B cell (primary cell): ENCODE results near the gene M1AP. TPM values are rescaled to one million over a fixed set of nuclear protein-coding genes. Genes with fewer than 3 reads are reported as not detected.

Source experiments
- ATAC-seq: fragments of 200-7000 bp; cut with Tn5 transposase; one replicate; pipeline ENCODE4 v1.10.0; 2021; ENCODE audit warnings: low read depth, mild to moderate bottlenecking, moderate number of reproducible peaks, moderate library complexity
- CTCF ChIA-PET: fragments of 350-600 bp; sonication (Branson Sonifier 250); formaldehyde crosslinking; loops from one replicate; lab custom pipeline; 2021; ENCODE audit warnings: antibody characterized with exemption, inconsistent platforms; lab: Charles Lee
- POLR2A ChIA-PET: fragments of 350-600 bp; sonication (Branson Sonifier 250); formaldehyde crosslinking; loops from one replicate; lab custom pipeline; 2021; ENCODE audit warnings: antibody characterized with exemption; lab: Charles Lee
- DNase-seq: peaks from one replicate; pipeline ENCODE4 v3.0.0; 2013
- H2AFZ ChIP-seq: 2 replicates; pipeline ENCODE4 v1.6.1; 2012; ENCODE audit warnings: mild to moderate bottlenecking, low read depth, low read length; ENCODE audit not compliant: insufficient read depth, poor library complexity, severe bottlenecking
- H3K27ac ChIP-seq, 2 donors: 1 replicate in 1 of 2; 2 replicates in 1 of 2; pipeline ENCODE4 v1.5.1; 2012 to 2013; ENCODE audit warnings: low read length in 2 of 2, mild to moderate bottlenecking in 2 of 2, moderate library complexity in 1 of 2
- H3K27me3 ChIP-seq, 4 experiments: fragments of 200-600 bp in 1 of 4; sonication (generic) in 1 of 4; replicated peaks in 1 of 4; 1 replicate in 2 of 4; 2 replicates in 2 of 4; pipeline versions ENCODE4 v1.6.1 to v1.7.0; 2013 to 2016; ENCODE audit warnings: low read length in 3 of 4, mild to moderate bottlenecking in 2 of 4, mixed read lengths in 1 of 4, moderate library complexity in 1 of 4; ENCODE audit not compliant: insufficient read depth in 4 of 4, control insufficient read depth in 3 of 4; ENCODE audit errors: control extremely low read depth in 1 of 4
- H3K36me3 ChIP-seq, 2 experiments: replicated peaks in 1 of 2; 1 replicate in 1 of 2; 2 replicates in 1 of 2; pipeline versions ENCODE4 v1.6.1 to v1.7.1; 2013; ENCODE audit warnings: low read length in 1 of 2; ENCODE audit not compliant: insufficient read depth in 2 of 2, control insufficient read depth in 1 of 2; ENCODE audit errors: control extremely low read depth in 1 of 2, extremely low read depth in 1 of 2
- H3K4me1 ChIP-seq, 2 donors: fragments of 200-600 bp in 1 of 2; sonication (generic) in 1 of 2; 1 replicate in 1 of 2; 2 replicates in 1 of 2; pipeline versions ENCODE4 v1.5.1 to v1.6.1; 2013 to 2017; ENCODE audit warnings: low read length in 2 of 2; ENCODE audit not compliant: control insufficient read depth in 2 of 2, insufficient read depth in 2 of 2
- H3K4me2 ChIP-seq: replicated peaks from 2 replicates; pipeline ENCODE3; 2012; ENCODE audit warnings: mild to moderate bottlenecking, low read depth, low read length; ENCODE audit not compliant: poor library complexity, severe bottlenecking
- H3K4me3 ChIP-seq, 5 experiments: fragments of 200-600 bp in 1 of 5; sonication (generic) in 1 of 5; 1 replicate in 3 of 5; 2 replicates in 2 of 5; pipeline versions ENCODE4 v1.5.1 to v1.7.0; 2011 to 2016; ENCODE audit warnings: low read length in 4 of 5, mild to moderate bottlenecking in 4 of 5, low read depth in 2 of 5, control low read depth in 1 of 5, moderate library complexity in 1 of 5; ENCODE audit not compliant: insufficient read depth in 1 of 5; ENCODE audit errors: control extremely low read depth in 1 of 5, extremely low read depth in 1 of 5
- H3K79me2 ChIP-seq: fragments of 200-600 bp; sonication (generic); one replicate; pipeline ENCODE4 v1.6.0; 2016; ENCODE audit warnings: low read length; ENCODE audit not compliant: control insufficient read depth, insufficient read depth
- H3K9ac ChIP-seq: fragments of 200-600 bp; sonication (generic); 2 replicates; pipeline ENCODE4 v1.6.1; 2017; ENCODE audit warnings: mild to moderate bottlenecking, low read length, moderate library complexity
- H3K9me3 ChIP-seq, 3 donors: one replicate each; pipeline versions ENCODE4 v1.6.1 to v1.7.1; 2013; ENCODE audit warnings: low read length in 2 of 3; ENCODE audit not compliant: control insufficient read depth in 2 of 3, insufficient read depth in 1 of 3; ENCODE audit errors: control extremely low read depth in 1 of 3
- H4K20me1 ChIP-seq: 2 replicates; pipeline ENCODE4 v1.6.0; 2012; ENCODE audit warnings: mild to moderate bottlenecking, low read length; ENCODE audit not compliant: insufficient read depth, control insufficient read depth, poor library complexity, severe bottlenecking
- H3K27ac Mint-ChIP-seq: one replicate; pipeline ENCODE4 v1.8.0; 2021; ENCODE audit warnings: mixed read lengths
- H3K27me3 Mint-ChIP-seq: one replicate; pipeline ENCODE4 v1.8.0; 2021; ENCODE audit warnings: mixed read lengths
- H3K4me1 Mint-ChIP-seq: one replicate; pipeline ENCODE4 v1.8.0; 2021; ENCODE audit warnings: mixed read lengths
- H3K4me3 Mint-ChIP-seq: one replicate; pipeline ENCODE4 v1.8.0; 2021; ENCODE audit warnings: mixed read lengths
- H3K9me3 Mint-ChIP-seq: one replicate; pipeline ENCODE4 v1.8.0; 2022; ENCODE audit warnings: mixed read lengths; ENCODE audit not compliant: insufficient read depth
- EZH2 ChIP-seq: IDR thresholded peaks from 2 replicates; pipeline ENCODE4 v1.6.1; 2012; ENCODE audit warnings: borderline replicate concordance, low read depth, mild to moderate bottlenecking, moderate library complexity, low read length; ENCODE audit not compliant: insufficient read depth, poor library complexity, severe bottlenecking
- WGBS: methylation state at CpG from one replicate; pipeline ENCODE4 v1.1.5; 2013; ENCODE audit warnings: missing lambda C conversion rate; ENCODE audit not compliant: insufficient coverage; 5-methylcytosine and 5-hydroxymethylcytosine counted together
- intact Hi-C: fragments of 100-400 bp; cut with micrococcal nuclease; formaldehyde crosslinking; loops from one replicate; pipeline ENCODE4 v1.10.0; 2022
- polyA plus RNA-seq: library from polyadenylated mRNA; depleted of rRNA; stranded (reverse); fragments of >200 nt; gene quantifications from 2 replicates; pipeline ENCODE4 v1.2.3, GENCODE V29; 2012
- total RNA-seq, 2 donors: library from RNA; stranded (reverse); fragments of 120-200 nt in 1 of 2; gene quantifications; 1 replicate in 1 of 2; 2 replicates in 1 of 2; pipeline versions ENCODE4 v1.2.3 to v1.2.4, GENCODE V29; 2013 to 2022
- TF ChIP-seq, protein P1 (sequence below): fragments of 200-600 bp; IDR thresholded peaks from one replicate; pipeline ENCODE4 v1.8.0; 2022; ENCODE audit warnings: antibody characterized with exemption, mild to moderate bottlenecking

M1AP gene
- total and polyA plus RNA-seq, 2 donors (not counting 1 experiment from before 2014, with no cell fraction given): 0.15 TPM; not detected in 1

DNA sequence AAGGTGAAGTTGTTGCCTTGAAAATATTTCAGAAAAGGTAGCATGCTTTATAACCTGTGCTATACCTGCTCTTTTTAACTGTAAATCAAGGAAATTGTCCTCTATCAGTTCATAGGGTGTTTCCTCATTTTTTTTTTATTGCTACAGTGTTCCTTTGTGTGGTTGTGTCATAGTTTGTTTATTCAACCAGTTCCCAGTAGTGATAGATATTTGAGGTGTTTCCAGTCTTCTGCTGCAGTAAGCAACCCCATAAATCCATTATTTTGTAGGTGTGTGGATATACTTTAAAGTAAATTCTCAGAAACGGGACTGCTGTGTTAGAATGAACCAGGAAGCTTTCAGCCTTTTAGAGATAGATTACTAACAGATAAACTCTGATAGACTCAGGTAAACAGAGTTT lies 45.5 kb upstream of the M1AP start:
- H3K27me3 ChIP-seq: no peaks in the 10 kb centered on the region
- Mint-ChIP-seq H3K27me3 (peaks cover 12% of the 10 kb centered on the region), H3K4me1 (no peaks in the 10 kb centered on the region), H3K4me3 (no peak overlapping the region), H3K27ac (no peak overlapping the region), H3K9me3 (no peaks in the 10 kb centered on the region)
- H3K4me3 ChIP-seq: no peak overlapping the region
- no peaks in the 10 kb centered on the region for H3K79me2 ChIP-seq
- TF ChIP-seq EZH2: no peak
- TF ChIP-seq, protein P1, sequence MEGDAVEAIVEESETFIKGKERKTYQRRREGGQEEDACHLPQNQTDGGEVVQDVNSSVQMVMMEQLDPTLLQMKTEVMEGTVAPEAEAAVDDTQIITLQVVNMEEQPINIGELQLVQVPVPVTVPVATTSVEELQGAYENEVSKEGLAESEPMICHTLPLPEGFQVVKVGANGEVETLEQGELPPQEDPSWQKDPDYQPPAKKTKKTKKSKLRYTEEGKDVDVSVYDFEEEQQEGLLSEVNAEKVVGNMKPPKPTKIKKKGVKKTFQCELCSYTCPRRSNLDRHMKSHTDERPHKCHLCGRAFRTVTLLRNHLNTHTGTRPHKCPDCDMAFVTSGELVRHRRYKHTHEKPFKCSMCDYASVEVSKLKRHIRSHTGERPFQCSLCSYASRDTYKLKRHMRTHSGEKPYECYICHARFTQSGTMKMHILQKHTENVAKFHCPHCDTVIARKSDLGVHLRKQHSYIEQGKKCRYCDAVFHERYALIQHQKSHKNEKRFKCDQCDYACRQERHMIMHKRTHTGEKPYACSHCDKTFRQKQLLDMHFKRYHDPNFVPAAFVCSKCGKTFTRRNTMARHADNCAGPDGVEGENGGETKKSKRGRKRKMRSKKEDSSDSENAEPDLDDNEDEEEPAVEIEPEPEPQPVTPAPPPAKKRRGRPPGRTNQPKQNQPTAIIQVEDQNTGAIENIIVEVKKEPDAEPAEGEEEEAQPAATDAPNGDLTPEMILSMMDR: no peak
- no peaks in the 10 kb centered on the region for H3K9me3 ChIP-seq
- intact Hi-C loops: loop anchor here (5.0 kb wide), 1 partner anchor 709 kb away; no protein-coding TSS in a partner anchor
- WGBS: no CpG with 5 or more reads among the region's 1 CpG
- no peak overlapping the region for H3K27ac ChIP-seq
- POLR2A ChIA-PET: no interaction called here
- H3K4me2 ChIP-seq: no peak overlapping the region
- no peak for DNase-seq
- H3K36me3 ChIP-seq: no peaks in the 10 kb centered on the region
- no peak overlapping the region for H3K9ac ChIP-seq
- ATAC-seq: no peak
- H3K4me1 ChIP-seq: no peaks in the 10 kb centered on the region
- H4K20me1 ChIP-seq: no peaks in the 10 kb centered on the region
- CTCF ChIA-PET: interaction anchor here (1.1 to 1.7 kb wide), 3 partner anchors 8 to 183 kb away, joined by 3 to 14 read pairs (median 3); no protein-coding TSS in a partner anchor
- H2AFZ ChIP-seq: no peak overlapping the region

DNA sequence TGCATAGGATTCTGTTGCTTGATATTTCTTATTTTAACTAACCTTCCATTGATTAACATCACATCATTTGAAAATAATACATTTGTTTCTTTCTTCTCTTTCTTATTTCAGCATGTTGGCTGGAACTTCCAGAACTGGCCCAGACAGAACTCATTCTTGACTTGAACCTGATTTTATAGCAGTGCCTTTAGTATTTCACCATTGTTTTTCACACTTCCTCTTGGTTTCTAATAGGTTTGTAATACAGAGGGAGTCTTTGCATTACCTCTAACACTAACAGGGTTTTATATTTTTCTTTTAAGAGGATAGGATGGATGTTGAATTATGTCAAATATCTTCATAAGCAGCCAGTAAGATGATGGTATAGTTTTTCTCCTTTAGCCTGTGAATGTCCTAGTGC lies 45.1 kb upstream of the M1AP start:
- H3K27me3 ChIP-seq: no peaks in the 10 kb centered on the region

More for the DNA sequence above, 45.1 kb upstream of the M1AP start:
- no peak overlapping the region for H3K9ac ChIP-seq
- no peak overlapping the region for H3K4me2 ChIP-seq
- H3K4me1 ChIP-seq: no peaks in the 10 kb centered on the region
- H3K27ac Mint-ChIP-seq: no peak overlapping the region
- no peak overlapping the region for H3K4me3 ChIP-seq
- POLR2A ChIA-PET: no interaction called here
- no peaks in the 10 kb centered on the region for H3K9me3 Mint-ChIP-seq
- H3K4me3 Mint-ChIP-seq: no peak overlapping the region
- intact Hi-C loops: loop anchor here (5.0 kb wide), 1 partner anchor 709 kb away; no protein-coding TSS in a partner anchor
- peaks cover 12% of the 10 kb centered on the region for H3K27me3 Mint-ChIP-seq
- no peak overlapping the region for H2AFZ ChIP-seq
- H3K4me1 Mint-ChIP-seq: no peaks in the 10 kb centered on the region
- CTCF ChIA-PET: no interaction called here
- no peaks in the 10 kb centered on the region for H3K79me2 ChIP-seq
- DNase-seq: no peak
- no peaks in the 10 kb centered on the region for H4K20me1 ChIP-seq
- H3K27ac ChIP-seq: no peak overlapping the region
- no peaks in the 10 kb centered on the region for H3K9me3 ChIP-seq
- no peak for ATAC-seq
- no peaks in the 10 kb centered on the region for H3K36me3 ChIP-seq
- TF ChIP-seq, protein P1: no peak
- TF ChIP-seq EZH2: no peak
